Natural killer cell treated with Interleukin-12 subunit alpha and Interleukin-12 subunit beta and Interleukin-15 and Interleukin-18, amount 100 ng/mL, for 72 hours (primary cell): Measurements from ENCODE around the gene CYSTM1. TPM values are rescaled to one million over a fixed set of nuclear protein-coding genes. Genes with fewer than 3 reads are reported as not detected.
"Not testable (repeated sequence)": the region's sequence is repeated elsewhere in the genome, so short reads cannot be mapped to it uniquely, and the experiment has no call there.

ENCODE experiments used
- ATAC-seq, 2 donors: fragments of 150-1000 bp; cut with Tn5 transposase in 1 of 2; sonication (Bioruptor Pico), chemical (Tn5 transposase) in 1 of 2; 2 replicates each; pipeline ENCODE4 v1.10.0; 2021
- DNase-seq: peaks from one replicate; pipeline ENCODE4 v3.0.0; 2022; ENCODE audit warnings: low spot score
- H3K27ac Mint-ChIP-seq, 2 donors: 1 replicate in 1 of 2; 2 replicates in 1 of 2; pipeline ENCODE4 v1.8.0; 2022; ENCODE audit warnings: mixed read lengths in 2 of 2, mild to moderate bottlenecking in 1 of 2, moderate library complexity in 1 of 2
- H3K27me3 Mint-ChIP-seq, 2 donors: 1 replicate in 1 of 2; 2 replicates in 1 of 2; pipeline ENCODE4 v1.8.0; 2022; ENCODE audit warnings: mixed read lengths in 2 of 2
- H3K36me3 Mint-ChIP-seq: one replicate; pipeline ENCODE4 v1.8.0; 2022; ENCODE audit warnings: mixed read lengths
- H3K4me1 Mint-ChIP-seq, 2 donors: 1 replicate in 1 of 2; 2 replicates in 1 of 2; pipeline ENCODE4 v1.8.0; 2022; ENCODE audit warnings: low read depth in 2 of 2, mixed read lengths in 2 of 2, mild to moderate bottlenecking in 1 of 2
- H3K4me3 Mint-ChIP-seq: one replicate; pipeline ENCODE4 v1.8.0; 2022; ENCODE audit warnings: mixed read lengths
- H3K9me3 Mint-ChIP-seq: 2 replicates; pipeline ENCODE4 v1.8.0; 2022; ENCODE audit warnings: mixed read lengths
- total RNA-seq, 2 donors: library from RNA; stranded (reverse); gene quantifications; one replicate each; pipeline ENCODE4 v1.2.3, GENCODE V29; 2022

Gene CYSTM1
- total RNA-seq, 2 donors from 2014 or later, result 11.7 to 14.8 TPM

- H3K27ac Mint-ChIP-seq, H3K9me3 Mint-ChIP-seq, DNase-seq, H3K27me3 Mint-ChIP-seq, H3K36me3 Mint-ChIP-seq, H3K4me1 Mint-ChIP-seq, H3K4me3 Mint-ChIP-seq, ATAC-seq: not testable (repeated sequence)
These were observed 20.1 kb upstream of the CYSTM1 start for GRCh38 chr5:140154710-140155381.

- H3K36me3 Mint-ChIP-seq, result no peaks in the 10 kb centered on the region
- ATAC-seq (peak; percentile 94 to 96), DNase-seq (peak; percentile 86)
- H3K4me1 Mint-ChIP-seq, result peaks cover 7 to 8% of the 10 kb centered on the region in 2 donors
- H3K4me3 Mint-ChIP-seq, result peak overlapping the region; percentile 49
- peaks cover 0 to 3% of the 10 kb centered on the region in 2 donors for H3K27me3 Mint-ChIP-seq
- H3K9me3 Mint-ChIP-seq, result no peaks in the 10 kb centered on the region
- H3K27ac Mint-ChIP-seq, result peak overlapping the region in 1 of 2 donors; percentile 70
These were observed 17.8 kb upstream of the CYSTM1 start for GRCh38 chr5:140157032-140157781.

GRCh38 chr5:140159014-140159927 is 15.7 kb upstream of the CYSTM1 start:
- Mint-ChIP-seq H3K36me3 (no peaks in the 10 kb centered on the region), H3K9me3 (no peaks in the 10 kb centered on the region), H3K4me1 (peaks cover 7 to 8% of the 10 kb centered on the region in 2 donors), H3K27me3 (peaks cover 0 to 9% of the 10 kb centered on the region in 2 donors), H3K4me3 (peak overlapping the region; percentile 19), H3K27ac (no peak overlapping the region)
- no peak for ATAC-seq
- DNase-seq, result no peak

GRCh38 chr5:140162275-140162674 is 12.7 kb upstream of the CYSTM1 start:
- no peak for ATAC-seq
- DNase-seq, result no peak
- Mint-ChIP-seq H3K27me3 (peaks cover 7 to 9% of the 10 kb centered on the region in 2 donors), H3K27ac (no peak overlapping the region), H3K4me1 (peaks cover 0 to 2% of the 10 kb centered on the region in 2 donors), H3K4me3 (no peak overlapping the region), H3K9me3 (no peaks in the 10 kb centered on the region), H3K36me3 (no peaks in the 10 kb centered on the region)

GRCh38 chr5:140162781-140163180 is 12.2 kb upstream of the CYSTM1 start:
- no peak overlapping the region for H3K27ac Mint-ChIP-seq
- no peak for ATAC-seq
- peaks cover 7 to 9% of the 10 kb centered on the region in 2 donors for H3K27me3 Mint-ChIP-seq
- DNase-seq, result no peak
- no peak overlapping the region for H3K4me3 Mint-ChIP-seq
- H3K9me3 Mint-ChIP-seq, result no peaks in the 10 kb centered on the region
- no peaks in the 10 kb centered on the region for H3K4me1 Mint-ChIP-seq
- H3K36me3 Mint-ChIP-seq, result no peaks in the 10 kb centered on the region

- Mint-ChIP-seq H3K27me3 (peaks cover 7% of the 10 kb centered on the region in 2 donors), H3K9me3 (no peaks in the 10 kb centered on the region), H3K27ac (no peak overlapping the region), H3K36me3 (no peaks in the 10 kb centered on the region), H3K4me3 (no peak overlapping the region), H3K4me1 (no peaks in the 10 kb centered on the region)
- no peak for ATAC-seq
- no peak for DNase-seq
These were observed 9.7 kb upstream of the CYSTM1 start for GRCh38 chr5:140165101-140165922.

GRCh38 chr5:140165923-140166270 is 9.1 kb upstream of the CYSTM1 start:
- Mint-ChIP-seq H3K27me3 (peaks cover 7% of the 10 kb centered on the region in 2 donors), H3K36me3 (no peaks in the 10 kb centered on the region), H3K4me1 (no peaks in the 10 kb centered on the region), H3K9me3 (no peaks in the 10 kb centered on the region), H3K27ac (no peak overlapping the region), H3K4me3 (no peak overlapping the region)
- no peak for DNase-seq
- ATAC-seq, result no peak

GRCh38 chr5:140166911-140167310 is 8.1 kb upstream of the CYSTM1 start:
- ATAC-seq, result no peak
- H3K4me3 Mint-ChIP-seq, result no peak overlapping the region
- no peak for DNase-seq
- no peak overlapping the region for H3K27ac Mint-ChIP-seq
- no peaks in the 10 kb centered on the region for H3K36me3 Mint-ChIP-seq
- peaks cover 7 to 9% of the 10 kb centered on the region in 2 donors for H3K27me3 Mint-ChIP-seq
- no peaks in the 10 kb centered on the region for H3K9me3 Mint-ChIP-seq
- no peaks in the 10 kb centered on the region for H3K4me1 Mint-ChIP-seq

GRCh38 chr5:140168371-140168770 is 6.6 kb upstream of the CYSTM1 start:
- Mint-ChIP-seq H3K27me3 (peaks cover 2 to 7% of the 10 kb centered on the region in 2 donors), H3K4me3 (no peak overlapping the region), H3K4me1 (no peaks in the 10 kb centered on the region), H3K9me3 (no peaks in the 10 kb centered on the region), H3K27ac (no peak overlapping the region), H3K36me3 (no peaks in the 10 kb centered on the region)
- DNase-seq, result no peak
- no peak for ATAC-seq

GRCh38 chr5:140169410-140169809 is 5.6 kb upstream of the CYSTM1 start:
- no peak for DNase-seq
- H3K27me3 Mint-ChIP-seq, result peaks cover 2 to 7% of the 10 kb centered on the region in 2 donors
- H3K4me3 Mint-ChIP-seq, result no peak overlapping the region
- no peaks in the 10 kb centered on the region for H3K36me3 Mint-ChIP-seq
- H3K27ac Mint-ChIP-seq, result no peak overlapping the region
- H3K4me1 Mint-ChIP-seq, result peaks cover 6 to 10% of the 10 kb centered on the region in 2 donors
- ATAC-seq, result no peak
- no peaks in the 10 kb centered on the region for H3K9me3 Mint-ChIP-seq

- Mint-ChIP-seq H3K27me3 (peaks cover 8 to 9% of the 10 kb centered on the region in 2 donors), H3K27ac (no peak overlapping the region), H3K4me1 (peaks cover 17 to 20% of the 10 kb centered on the region in 2 donors), H3K36me3 (no peaks in the 10 kb centered on the region), H3K4me3 (no peak overlapping the region), H3K9me3 (no peaks in the 10 kb centered on the region)
- DNase-seq (no peak), ATAC-seq (no peak)
These were observed 2.5 kb upstream of the CYSTM1 start for GRCh38 chr5:140172483-140172882.

GRCh38 chr5:140174014-140174413 is 974 bp upstream of the CYSTM1 start:
- Mint-ChIP-seq H3K27ac (peak overlapping the region; percentile 52 to 79), H3K27me3 (peaks cover 8 to 9% of the 10 kb centered on the region in 2 donors), H3K36me3 (no peaks in the 10 kb centered on the region), H3K4me3 (peak overlapping the region; percentile 96), H3K9me3 (no peaks in the 10 kb centered on the region), H3K4me1 (peaks cover 17 to 20% of the 10 kb centered on the region in 2 donors)
- no peak for DNase-seq
- ATAC-seq, result no peak
